GM18519 (cell line): ENCODE measurements around the gene HLCS.

ENCODE experiments used
- ATAC-seq: cut with Tn5 transposase; IDR thresholded peaks from one replicate; pipeline ENCODE4 v1.9.1; 2021; ENCODE audit warnings: mild to moderate bottlenecking, moderate library complexity; ENCODE audit not compliant: unreplicated experiment, low FRiP score

Gene HLCS

DNA sequence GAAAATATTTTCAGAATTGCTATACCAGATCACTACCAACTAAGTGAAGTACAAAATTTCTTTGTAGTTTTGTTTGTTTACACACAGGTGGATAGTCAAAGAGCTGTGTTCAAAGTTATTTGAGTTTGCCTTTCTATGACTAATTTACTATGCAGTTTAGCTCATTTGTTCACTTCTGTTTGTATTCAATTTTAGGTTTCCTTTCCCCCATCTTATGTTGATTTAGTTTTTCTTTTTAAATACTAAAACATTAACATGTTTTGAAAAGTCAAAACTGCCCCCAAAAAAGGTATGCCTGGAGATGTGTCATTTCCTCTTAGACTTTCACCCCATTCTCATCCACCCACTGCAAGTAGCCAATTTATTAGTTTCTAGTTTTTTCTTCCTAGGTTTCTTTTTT lies 21.4 kb upstream of the HLCS start:
- no peak for ATAC-seq

GRCh38 chr21:36985751-36986594 lies 19.5 kb upstream of the HLCS start:
- ATAC-seq, result no peak

DNA sequence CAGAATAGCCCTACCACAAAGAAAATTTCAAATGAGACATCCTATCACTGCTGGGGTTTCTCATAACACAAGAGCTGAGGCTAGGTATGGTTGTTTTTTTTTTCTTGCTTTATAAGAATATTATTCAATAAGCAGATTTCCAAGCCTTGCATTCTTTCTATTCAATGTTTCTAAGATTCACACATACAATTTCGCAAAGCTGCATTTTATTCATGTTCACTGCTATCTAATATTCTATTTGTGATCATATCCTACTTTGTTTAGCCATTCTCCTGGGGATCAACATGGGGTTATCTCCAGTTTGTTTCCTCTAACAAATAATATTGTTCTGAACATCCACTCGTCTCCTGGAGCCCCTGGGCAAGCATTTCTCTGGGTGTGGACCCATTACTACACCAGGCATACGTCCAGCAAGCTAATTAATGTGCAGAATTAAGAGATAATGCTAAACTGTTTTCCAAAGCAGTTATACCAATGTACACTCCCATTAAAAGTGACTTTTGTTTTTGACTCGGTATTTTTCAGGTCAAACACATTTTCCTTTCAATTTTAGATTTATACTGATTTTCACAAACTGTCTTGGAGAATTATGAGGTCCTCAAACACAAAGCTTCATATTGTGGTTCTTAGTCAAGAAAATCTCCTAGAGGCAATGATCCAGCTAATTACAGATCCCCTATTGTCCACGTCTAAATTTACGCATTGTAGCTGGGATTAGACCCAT lies 15.7 kb upstream of the HLCS start:
- no peak for ATAC-seq

- no peak for ATAC-seq
Measured at GRCh38 chr21:36981049-36981391, 14.6 kb upstream of the HLCS start.

GRCh38 chr21:36980280-36981048 lies 14.0 kb upstream of the HLCS start:
- no peak for ATAC-seq

DNA sequence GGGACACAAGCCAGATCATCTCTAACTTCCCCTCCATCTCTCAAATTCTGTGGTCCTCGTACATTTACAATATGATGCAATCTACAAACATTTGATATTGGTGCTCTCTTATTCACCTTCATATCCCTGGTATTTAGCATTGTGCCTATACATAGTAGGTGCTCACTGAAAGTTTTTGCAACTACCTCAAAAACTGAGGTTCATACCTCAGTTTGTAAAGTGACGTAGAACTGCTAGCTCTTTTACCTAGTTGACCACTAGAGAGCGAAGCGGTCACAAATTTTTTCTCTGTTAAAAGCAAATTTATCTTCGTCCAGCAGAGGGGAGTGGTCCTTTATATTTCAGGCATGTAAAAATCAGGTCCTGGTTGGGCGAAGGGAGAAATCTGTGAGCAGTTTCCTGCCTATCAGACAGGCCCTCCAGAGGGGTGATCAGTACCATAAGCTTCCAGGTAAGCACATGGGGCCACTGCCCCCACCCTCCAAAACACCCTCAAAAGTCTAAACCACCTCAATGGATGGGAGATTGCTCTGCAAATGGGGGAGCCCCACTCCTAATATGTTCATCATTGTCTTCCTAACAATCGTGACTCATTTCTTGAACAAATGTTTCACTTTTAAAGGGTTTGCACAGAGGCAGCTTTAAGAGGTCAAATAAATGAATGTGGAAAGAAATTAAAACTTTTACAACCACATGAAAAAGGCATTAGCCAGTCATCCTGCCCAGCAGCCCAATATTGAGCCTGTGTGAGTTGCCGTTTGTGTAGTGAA lies 10.6 kb upstream of the HLCS start:
- no peak for ATAC-seq

DNA sequence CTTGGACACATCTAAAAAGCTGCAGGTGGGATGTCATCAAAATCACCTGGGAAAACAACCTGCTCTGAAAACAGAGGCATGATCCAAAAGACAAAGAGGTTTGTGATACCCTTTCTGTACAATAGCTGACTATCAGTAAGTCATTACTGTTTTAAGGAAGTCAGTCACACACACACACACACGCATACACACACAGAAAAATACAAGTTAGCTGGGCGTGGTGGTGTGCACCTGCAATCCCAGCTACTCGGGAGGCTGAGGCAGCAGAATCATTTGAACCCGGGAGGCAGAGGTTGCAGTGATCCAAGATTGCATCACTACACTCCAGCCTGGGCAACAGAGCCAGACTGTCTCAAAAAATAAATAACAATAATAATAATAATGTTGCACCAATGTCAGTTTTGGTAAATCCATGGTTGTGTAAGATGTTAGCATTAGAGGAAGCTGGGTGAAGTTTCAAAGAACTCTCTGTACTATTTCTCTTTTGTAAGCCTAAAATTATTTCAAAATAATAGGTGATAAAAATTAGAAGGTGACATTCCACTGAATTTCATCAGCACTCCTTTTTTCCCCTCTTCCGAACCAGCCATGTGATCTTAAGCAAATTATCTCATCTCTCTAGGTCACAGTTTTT lies 9.9 kb upstream of the HLCS start:
- ATAC-seq, result no peak

- no peak for ATAC-seq
Measured at GRCh38 chr21:36974851-36975192, 8.4 kb upstream of the HLCS start.

GRCh38 chr21:36973986-36974850 lies 7.7 kb upstream of the HLCS start:
- no peak for ATAC-seq

- ATAC-seq, result no peak
Measured at GRCh38 chr21:36968976-36969375, 2.5 kb upstream of the HLCS start.

GRCh38 chr21:36968414-36968813 lies 1.9 kb upstream of the HLCS start:
- no peak for ATAC-seq

GRCh38 chr21:36966821-36967768 lies 626 bp upstream of the HLCS start:
- ATAC-seq, result peak; percentile 2

DNA sequence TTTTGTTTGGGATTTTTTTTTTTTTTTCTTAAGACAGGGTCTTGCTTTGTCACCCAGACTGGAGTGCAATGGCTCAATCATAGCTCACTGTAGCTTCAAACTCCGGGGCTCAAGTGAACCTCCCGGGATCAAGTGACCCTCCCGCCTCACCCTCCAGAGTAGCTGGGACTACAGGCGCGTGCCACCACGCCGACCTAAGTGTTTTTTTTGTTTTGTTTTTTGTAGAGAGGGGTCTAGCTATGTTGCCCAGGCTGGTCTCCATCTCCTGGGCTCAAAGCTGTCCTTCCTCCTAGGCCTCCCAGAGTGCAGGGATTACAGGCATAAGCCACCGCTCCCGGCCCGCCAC lies 776 bp downstream of the HLCS start:
- no peak for ATAC-seq

DNA sequence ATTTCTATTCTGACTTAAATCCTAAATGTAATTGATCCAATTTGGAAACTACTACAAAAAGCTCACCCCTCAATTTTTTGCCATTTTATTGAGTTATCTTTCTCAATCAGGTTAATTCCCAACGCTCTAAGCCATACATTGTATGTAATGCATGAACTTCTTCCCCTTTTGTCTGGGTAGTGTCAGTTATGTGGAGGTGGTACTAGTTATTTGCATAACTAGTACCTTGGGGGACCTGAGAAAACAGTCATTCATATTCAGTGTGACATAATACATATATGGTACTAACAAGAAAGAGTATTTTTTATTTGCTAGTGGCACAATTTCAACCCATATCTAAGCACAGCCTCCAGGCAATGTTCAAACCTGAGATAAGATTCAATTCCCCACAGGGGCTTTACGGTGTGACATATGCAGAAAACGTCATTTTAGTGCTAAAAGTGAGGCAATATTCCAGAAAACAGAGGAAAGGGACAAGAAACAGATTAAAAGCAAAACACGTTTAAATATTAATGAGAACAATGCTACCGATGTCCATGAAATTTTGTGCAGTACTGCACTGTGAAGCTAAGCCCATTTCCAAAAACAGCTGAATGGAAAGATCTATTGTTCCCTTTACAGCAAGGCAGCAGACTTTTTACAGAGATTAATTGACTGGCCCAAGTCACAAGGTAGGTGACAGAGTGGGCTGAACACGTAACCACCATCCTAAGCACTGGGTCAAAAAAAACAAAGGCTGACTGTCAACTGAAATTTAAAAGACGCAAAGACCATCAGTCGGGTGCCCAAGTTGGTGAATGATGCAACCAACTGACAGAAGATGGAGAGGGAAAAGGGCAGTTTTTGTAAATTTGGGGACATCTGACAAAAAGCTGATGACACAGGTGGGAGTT lies 1.4 kb downstream of the HLCS start:
- no peak for ATAC-seq

DNA sequence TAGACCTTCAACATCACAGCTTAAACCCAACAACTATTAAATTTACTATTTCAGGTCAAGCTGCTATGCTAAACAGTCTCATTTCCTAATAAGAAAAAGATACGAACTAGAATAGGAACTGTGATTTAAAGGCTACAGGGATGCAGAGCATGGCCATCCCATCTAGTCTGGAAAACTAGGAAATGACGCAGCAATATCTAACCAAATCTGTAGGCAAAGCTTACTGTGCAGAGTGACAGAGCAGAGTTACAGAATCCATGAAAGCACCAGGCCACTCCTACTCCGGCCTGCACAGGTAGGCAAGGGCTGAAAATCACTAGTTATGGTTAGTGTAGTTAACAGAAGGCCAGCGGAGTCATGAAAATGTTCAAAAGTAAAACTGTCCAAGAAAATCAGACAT lies 2.1 kb downstream of the HLCS start:
- no peak for ATAC-seq

DNA sequence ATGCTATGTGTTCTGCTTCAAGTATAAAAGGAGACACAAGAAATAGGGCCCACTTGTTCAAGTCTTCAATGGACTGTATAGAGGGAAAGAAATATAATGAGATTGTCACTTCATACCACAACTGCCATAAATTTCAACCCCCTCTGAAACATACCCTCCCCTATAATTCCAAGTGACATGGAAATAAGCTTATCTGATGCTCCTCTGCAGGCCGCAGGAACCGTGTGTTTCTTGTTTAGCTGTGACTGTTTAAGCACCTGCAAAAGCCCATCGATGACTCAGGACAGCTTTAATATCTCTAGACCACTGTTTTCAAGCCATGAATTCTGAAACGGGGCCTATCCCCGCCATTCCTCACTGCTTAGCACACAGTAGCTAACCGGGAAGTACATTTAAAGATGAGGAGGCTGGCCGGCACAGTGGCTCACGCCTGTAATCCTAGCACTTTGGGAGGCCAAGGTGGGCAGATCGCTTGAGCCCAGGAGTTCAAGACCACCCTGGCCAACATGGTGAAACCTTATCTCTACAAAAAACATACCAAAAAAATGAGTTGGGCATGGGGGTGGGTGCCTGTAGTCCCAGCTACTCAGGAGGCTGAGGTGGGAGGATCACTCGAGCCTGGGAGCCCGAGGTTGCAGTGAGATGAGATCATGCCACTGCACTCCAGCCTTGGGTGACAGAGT lies 4.2 kb downstream of the HLCS start:
- ATAC-seq, result no peak
